SIG-M5 treated with dmso at 0.1 percent for 504 hours (cell line): ENCODE measurements around the gene GNB5.
"Not testable (repeated sequence)": the region's sequence is repeated elsewhere in the genome, so short reads cannot be mapped to it uniquely, and the experiment has no call there.

Source experiments
- DNase-seq: peaks from one replicate; lab custom pipeline; 2025; ENCODE audit not compliant: unreplicated experiment; lab: John Stamatoyannopoulos, UW

The GNB5 gene

DNA sequence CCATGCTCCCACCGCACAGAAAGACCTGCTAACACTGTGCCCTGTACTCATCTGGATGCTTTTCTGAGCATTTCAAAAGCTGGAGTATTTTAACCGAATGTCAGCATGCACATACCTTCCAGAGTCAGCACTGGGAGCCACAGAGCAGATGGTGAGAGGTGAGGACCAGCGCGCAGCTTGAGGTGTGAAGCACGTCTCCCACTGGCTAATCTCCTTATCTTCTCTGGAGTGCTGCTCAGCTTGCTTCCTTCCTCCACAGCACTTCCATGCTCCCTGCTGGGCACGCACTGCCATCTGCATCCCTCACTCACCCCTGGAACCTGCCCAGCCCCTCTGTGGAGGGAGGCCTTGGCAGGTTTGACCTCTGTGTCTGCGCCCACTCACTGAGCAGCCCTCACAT is at the start of gene GNB5:
Gene GNB5 (minus strand): TSS at position 186 of the 400 bp plus-strand sequence. CDS start 6,716 bp downstream, outside the sequence.
- DNase-seq = no peak

DNA sequence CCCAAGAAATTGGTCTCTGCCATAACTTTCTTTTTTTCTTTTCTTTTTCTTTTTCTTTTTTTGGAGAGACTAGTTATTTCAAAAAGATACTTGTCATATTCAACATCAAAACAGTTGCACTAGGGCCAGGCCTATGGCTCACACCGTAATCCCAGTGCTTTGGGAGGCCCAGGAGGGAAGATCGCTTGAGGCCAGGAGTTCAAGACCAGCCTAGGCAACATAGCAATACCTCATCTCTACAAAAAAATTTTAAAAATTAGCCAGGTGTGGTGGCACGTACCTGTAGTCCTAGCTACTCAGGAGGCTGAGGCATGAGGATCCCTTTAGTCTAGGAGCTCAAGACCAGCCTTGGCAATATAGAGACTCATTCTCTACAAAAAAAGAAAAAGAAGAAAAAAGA is 49.0 kb upstream of the GNB5 start:
- no peak for DNase-seq

DNA sequence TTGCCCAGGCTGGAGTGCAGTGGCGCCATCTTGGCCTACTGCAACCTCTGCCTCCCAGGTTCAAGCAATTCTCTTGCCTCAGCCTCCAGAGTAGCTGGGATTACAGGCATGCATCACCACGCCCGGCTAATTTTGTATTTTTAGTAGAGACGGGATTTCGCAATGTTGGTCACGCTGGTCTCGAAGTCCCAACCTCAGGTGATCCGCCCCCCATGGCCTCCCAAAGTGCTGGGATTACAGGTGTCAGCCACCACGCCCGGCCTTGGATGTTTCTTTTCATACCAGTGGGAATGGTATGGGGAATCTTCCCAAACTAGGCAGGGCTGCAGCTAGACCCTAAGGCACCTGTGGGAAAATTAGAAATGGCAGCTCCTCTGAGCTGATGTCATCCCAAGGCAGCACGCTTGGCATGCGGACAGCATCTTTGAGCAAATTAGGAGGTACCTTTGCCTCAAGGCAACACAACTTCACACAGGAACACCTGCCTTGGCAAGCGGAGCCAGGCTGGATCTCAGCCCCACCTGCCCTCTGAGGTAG is 47.9 kb upstream of the GNB5 start:
- not testable (repeated sequence) for DNase-seq

DNA sequence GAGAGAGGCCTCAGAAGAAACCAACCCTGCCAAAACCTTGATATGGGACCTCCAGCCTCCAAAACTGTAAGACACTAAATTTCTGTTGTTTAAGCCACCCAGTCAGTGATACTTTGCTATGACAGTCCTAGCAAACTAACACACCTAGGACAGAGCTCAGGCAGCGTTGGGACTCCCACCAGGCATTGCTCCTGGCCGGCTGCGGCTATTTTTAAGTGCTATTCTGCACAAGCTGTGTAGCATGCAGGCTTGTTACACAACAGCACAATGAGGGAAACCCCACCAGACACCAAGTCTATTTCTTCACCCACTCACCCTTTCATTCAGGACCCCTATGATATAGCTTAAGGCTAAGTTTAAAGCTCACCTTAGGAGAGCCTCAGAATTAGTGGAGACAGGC is 47.0 kb upstream of the GNB5 start:
- DNase-seq = no peak

DNA sequence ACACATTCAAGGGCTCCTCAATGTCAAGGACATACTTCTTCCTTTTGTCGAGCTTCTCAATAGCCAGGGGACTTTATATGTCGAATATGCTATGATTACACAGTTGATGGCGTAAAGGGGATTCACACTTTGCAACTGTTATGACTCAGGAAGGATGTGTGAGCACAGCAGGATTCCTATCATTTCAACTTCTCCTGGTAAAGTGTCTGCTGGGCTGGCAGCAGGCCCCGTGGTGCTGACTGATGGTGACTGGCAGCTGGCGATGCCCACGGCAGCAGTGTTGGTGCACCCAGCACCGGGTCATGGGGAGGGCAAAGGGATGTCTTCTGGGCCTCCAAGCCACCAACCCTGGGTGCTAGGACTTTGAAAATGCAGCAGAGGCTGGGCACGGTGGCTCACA is 44.8 kb upstream of the GNB5 start:
- DNase-seq = no peak

DNA sequence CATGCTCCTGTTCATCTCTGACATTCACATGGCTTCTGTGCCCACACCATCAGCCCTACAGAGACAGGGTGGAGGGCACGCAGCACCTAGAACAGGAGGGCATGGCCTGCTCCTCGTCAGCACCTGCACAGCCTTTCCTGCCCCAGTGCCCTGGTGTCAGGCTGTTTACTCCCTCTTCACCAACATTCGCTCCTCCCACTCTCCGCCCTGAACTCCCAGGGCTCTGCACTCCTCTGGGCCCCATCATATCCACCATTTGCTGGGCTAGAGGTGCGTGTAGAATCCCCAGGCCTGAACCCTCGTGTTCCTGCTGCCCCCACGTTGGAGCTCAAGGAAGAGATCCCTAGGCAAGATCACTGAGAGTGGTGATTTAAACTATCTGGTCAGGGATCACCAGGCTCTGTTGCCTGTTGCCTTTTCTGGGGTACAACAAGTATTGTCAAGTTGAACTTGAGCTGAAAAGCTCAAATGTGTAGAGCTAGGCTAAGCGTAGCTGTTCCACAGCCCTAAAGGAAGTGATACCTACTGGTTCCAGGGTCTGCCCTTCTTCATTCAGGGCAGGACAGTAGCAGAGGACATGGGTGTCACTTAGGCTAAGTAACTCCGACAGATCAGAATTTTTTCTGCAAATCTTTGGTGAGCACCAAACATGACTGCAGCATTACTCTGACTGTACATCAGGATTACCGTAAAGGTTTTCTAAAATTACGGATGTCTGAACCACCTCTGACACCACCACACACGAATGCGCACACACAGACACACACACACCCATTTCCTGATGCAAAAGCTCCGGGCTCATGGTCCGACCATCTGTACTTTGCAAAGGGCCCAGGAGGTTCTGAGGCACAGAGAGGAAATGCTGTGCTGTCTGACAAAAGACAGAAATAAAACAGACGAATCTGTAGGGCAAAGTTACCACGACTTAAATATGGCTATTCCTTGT is 43.7 kb upstream of the GNB5 start:
- DNase-seq = no peak

DNA sequence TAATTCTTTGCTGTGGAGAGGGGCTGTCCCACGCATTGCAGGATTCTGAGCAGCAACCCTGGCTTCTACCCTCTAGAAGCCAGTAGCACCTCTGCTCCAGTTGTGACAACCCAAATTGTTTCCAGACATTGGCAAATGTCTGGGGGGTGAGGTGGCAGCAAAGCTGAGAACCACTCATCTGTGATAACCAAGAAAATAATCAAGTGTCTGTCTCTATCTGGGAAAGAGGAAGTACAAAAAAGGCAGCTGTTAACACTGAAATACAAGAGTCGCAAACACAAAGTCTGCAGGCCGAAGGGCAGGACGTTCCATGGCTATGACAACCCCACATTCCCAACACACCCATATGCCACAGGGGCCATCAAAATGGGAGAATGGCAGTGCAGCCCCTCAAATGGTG is 42.2 kb upstream of the GNB5 start:
- peak; percentile 57 for DNase-seq

DNA sequence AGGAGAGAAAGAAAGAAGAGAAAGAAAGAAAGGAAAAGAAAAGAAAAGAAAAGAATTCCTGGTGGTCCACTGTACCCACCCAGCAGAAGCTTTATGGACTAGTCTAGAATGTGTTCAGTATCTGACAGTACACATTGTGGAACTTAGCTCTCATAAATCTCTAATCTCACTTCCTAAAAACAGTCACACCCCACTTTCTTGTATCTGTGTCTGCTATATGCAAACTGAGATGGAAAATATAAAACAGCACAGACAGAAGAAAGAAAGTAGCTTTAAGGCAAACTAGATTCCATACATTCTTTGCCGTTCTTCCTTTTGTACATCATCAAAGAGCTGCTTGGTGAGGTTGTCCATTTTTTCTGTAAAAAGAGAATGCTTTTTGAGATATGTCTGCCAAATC is 41.1 kb upstream of the GNB5 start:
- DNase-seq = peak; percentile 54

DNA sequence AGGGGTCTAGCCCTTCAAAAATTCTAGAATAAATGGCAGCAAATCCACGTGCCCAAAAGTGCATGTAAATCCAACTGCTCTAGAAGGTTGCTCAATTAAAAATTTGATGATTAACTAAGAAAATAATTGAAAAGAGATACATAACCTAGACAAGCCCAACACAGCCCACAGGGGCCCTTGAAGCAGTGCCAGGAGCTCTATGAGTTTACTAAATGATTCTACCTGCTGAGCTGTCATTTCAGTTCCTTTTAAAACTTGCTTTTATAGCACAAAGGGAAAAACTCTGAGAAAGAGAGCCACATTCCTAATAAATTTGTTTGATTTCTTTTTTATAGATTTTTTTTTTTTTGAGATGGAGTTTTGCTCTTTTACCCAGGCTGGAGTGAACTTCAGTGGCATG is 38.9 kb upstream of the GNB5 start:
- DNase-seq = no peak

DNA sequence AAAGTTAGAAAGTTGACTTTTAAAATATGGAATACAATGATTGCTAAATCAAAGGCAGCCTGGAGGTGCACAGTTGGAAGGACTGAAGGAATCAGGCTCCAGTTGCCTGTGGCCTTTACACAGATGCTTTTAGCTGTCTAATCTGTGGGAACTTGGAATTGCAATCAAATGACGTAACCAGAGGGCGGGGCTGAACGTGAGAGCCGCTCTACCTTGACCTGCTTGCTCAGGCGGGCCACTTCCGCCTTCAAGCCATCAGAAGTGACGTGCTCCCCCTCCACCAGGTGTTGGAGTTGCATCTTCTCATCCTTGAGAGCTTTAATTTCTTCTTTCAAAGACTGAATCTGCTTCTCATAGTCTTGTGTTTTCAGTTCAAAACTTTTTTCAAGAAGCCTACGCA is 37.7 kb upstream of the GNB5 start:
- DNase-seq = peak; percentile 46

DNA sequence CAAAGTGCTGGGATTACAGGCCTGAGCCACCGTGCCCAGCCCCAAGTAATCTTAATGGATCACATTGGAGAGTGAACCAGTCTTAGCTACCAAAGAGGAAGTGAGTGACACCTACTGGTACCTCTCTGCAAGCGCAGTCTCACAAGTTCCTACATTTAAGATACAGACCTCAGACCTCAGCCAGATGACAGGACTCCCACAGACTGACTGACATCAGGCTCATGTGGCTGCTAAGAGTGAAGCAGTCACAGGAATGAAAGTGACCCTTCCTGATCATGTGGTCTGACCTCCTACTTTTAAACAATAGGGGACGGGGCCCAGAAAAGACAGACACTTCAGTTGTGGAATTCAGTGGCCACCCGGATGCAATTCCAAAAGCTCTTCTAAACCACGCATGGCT is 36.3 kb upstream of the GNB5 start:
- peak; percentile 88 for DNase-seq

DNA sequence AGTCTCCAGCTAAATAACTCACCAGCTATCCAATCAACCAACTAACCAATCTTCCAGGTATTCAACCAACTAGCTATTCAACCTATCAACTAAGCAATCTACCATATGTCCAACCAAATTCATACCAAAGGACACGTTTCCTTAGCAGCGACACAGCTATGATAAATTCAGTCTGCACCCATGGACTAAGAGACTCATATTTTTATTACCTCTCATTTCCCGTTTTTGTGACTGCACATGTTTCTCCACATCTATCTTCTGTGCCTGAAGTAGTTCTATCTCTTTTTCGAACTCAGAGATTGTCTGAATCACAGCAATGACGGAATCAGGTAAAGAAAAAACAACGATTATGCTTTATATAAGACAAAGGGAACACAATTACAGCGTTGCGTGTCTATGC is 34.0 kb upstream of the GNB5 start:
- peak; percentile 26 for DNase-seq

DNA sequence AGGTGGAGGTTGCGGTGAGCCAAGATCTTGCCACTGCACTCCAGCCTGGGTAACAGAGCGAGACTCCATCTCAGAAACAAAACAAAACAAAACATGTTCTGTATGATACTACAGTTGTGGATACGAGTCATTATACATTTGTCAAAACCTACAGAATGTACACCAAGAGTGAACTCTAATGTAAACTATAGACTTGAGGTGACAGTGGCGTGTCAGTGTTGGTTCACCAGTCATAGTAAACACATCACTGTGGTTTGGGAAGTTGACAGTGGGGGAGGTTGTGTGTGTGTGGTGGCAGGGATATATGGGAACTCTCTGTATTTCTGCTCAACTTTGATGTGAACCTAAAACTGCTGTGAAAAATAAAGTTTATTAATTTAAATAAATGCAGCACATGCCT is 33.0 kb upstream of the GNB5 start:
- DNase-seq = no peak

DNA sequence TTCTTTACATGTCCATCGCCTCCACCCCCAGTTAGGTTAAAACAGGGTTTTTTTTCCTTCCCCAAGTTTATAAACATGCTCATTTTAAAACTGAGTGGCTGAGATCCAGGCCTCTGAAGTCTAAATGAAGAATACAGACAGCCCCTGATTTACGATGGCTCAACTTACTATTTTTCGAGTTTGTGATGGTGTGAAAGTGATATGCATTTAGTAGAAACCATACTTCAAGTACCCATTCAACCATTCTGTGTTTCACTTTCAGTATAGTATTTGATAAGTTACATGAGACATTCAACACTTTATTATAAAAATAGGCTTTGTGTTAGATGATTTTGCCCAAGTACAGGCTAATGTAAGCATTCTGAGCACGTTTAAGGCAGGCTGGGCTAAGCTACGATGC is 30.5 kb upstream of the GNB5 start:
- DNase-seq = no peak

DNA sequence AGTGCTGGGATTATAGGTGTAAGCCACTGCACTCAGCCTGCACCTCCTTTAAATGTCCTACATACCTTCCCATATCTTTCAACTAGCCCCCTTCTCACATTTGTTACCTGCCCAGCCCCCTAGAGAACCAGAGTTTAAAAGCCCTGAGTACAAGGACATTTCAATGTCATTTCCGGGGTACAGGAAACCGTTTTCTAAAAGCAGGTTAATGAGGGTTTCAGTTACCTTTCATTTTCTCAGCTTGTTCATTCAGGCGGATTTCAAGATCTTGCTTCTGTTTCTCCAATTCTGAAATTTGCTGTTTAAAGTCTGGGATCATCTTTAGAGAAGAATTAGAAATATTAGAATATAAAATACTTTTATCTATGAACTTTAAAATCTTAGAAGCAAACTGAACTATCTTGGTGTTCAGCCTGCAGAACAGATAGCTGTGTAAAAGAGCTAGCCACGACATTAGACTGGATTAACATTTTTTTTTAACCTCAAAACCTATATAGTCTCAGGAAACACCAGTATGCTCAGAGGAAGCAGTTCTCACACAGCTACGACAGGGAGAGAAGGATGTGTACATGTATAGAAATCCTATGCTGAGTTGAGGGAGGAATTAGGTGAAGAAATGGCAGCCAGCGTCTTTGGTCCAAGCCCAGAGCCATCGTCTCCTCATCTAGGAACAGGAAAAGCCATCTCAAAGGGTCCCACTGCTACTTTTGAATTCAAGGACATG is 29.9 kb upstream of the GNB5 start:
- no peak for DNase-seq

DNA sequence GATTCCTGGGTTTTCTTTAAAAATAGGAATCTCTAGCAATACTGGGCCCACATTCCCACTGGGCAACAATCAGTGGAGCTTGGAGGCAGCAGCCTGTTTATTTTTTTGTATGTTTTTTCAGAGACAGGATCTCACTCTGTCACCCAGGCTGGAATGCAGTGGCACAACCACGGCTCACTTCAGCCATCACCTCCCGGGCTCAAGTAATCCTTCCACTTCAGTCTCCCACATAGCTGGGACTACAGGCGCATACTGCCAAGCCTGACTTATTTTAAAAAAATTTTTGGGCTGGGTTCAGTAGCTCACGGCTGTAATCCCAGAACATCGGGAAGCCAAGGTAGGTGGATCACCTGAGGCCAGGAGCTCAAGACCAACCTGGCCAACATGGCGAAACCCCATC is 29.1 kb upstream of the GNB5 start:
- no peak for DNase-seq

DNA sequence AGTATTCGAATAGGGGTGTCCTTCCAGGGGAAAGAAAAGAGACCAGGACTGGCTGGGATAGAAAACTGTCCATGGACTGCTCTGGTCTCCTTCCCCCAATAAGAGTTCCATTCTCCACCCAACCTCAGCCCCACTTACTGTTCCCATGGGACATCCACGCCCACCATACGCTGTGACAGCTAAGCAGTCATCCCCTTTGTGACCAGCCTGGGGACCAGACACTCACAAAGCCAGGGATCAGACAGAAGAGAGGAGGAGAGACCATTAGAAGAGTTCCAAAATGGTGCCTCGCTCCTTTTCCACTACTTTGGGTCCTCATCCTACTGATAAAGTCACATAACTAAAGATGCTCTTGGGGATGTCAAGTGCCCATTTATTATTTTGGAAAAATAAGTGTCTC is 27.6 kb upstream of the GNB5 start:
- DNase-seq = no peak

DNA sequence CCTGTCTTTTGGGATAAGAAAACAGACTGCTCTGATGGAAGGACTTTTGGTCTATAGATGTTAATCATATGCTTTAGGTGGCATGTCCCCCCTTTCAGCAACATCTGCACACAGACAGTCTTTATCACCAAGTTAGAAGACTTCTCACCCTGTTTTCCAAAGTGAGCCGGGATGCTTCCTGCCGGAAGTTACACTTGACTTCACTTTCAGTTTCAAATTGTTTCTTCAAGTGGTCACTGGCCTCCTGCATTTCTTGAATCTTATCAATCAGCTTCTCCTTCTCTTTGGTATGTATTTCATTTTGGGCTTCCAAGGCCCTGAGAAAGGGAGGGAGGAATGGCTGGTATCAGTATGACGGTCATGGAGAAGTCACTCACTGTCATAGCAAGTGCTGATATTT is 27.2 kb upstream of the GNB5 start:
- DNase-seq = no peak

DNA sequence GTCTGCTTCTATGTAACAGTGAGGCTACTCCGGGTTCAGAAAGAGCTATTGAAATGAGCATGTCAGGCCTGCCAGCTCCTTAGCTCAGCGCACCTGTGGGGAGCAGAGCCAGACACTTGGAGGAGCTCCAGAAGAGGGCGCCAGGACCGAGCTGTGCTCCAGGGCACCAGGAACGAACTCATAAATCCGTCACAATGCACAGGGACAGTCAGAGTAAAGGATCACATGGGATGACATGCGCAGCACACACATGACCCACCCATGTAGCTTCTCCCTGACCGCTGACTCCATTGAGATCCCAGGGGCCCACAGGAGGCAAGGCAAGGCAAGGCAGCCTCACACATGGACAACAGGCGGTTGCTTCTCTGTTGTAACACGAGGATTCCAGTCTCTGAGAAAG is 26.0 kb upstream of the GNB5 start:
- DNase-seq = peak; percentile 22

DNA sequence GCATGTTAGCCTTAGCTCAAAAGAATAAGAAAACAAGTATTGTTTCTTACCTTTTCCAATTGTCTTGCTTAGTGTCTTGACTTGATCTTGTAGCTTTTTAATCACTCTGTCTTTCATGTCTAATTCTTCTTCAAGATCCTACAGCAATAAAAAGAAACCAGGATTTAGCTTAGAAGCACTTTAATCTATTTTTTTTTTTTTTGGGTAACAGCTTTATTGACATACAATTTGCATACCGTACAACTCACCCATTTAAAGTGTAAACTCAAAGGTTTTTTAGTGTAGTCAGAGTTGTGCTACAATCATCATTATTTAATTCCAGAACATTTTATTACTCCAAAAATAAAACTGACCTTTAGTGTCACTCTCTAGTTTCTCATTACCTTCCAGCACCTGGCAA is 23.4 kb upstream of the GNB5 start:
- DNase-seq = no peak

DNA sequence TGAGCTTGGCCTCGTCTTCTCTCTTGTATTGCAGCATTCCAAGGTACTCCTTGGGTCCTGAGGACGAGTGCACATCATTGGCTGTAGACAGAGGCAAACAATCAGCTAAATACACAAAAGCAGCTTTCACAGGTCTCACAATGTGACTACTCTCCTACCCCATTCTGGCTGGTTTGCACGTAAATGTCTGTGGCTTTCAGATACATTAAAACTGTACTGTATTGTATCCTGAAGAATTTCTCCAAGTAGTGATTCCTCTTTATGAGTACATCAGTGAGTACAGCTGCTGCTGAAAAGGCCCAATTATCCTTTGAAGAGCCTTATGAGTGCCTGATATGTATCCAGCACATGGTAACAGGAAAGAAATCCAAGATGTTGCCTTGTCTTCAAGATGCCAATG is 22.0 kb upstream of the GNB5 start:
- DNase-seq = no peak

DNA sequence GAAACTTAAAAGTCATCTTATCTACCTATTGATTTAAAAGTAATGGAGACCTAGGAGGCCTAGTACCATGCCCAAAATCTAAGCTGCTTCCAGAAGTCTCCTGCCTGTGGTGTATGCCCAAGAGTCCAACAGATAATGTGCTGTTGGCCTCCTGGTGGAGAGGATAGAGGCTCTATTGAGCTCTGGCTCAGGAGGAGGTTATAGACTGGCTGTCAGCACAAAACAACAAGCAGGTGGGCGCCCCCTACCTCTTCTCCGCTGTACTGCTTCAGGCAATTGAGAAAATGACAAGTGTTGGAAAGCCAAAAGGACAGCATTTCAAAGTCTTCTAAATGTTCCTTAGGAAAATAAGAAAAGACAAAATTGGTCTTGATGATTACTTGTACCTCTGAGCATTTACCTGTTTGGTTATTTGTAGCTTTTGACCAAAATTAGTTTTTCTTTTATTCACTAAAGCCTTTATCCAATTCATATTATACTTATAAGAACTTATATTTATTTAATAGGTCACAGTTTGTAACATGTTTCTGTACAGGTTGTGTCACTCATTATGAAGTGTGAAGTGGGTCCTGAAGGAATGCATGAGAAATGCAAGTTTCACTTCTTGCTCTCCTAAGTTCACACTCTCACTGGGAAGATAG is 17.2 kb upstream of the GNB5 start:
- DNase-seq = peak; percentile 76
